CD14-positive monocyte (primary cell): ENCODE measurements around the gene DLEU7. TPM values are rescaled to one million over a fixed set of nuclear protein-coding genes. Genes with fewer than 3 reads are reported as not detected.
A peak's percentile ranks its signal among the peaks of the same experiment; 100 is the strongest.

ENCODE experiments used
- DNase-seq, 3 donors: peaks; one replicate each; pipeline ENCODE4 v3.0.0-alpha.2; 2011 to 2022
- H2AFZ ChIP-seq: 2 replicates; pipeline ENCODE4 v1.6.0; 2012; ENCODE audit warnings: mild to moderate bottlenecking, low read depth, low read length, inconsistent platforms; ENCODE audit not compliant: insufficient read depth, poor library complexity, severe bottlenecking
- H3K27ac ChIP-seq, 2 donors: 1 replicate in 1 of 2; 2 replicates in 1 of 2; pipeline ENCODE4 v1.5.1; 2012 to 2013; ENCODE audit warnings: low read length in 2 of 2, control low read depth in 1 of 2, inconsistent platforms in 1 of 2, low read depth in 1 of 2, mild to moderate bottlenecking in 1 of 2
- H3K27me3 ChIP-seq, 2 donors: one replicate each; pipeline versions ENCODE4 v1.6.0 to v1.6.1; 2011 to 2013; ENCODE audit warnings: low read length in 2 of 2; ENCODE audit not compliant: control insufficient read depth in 2 of 2, insufficient read depth in 2 of 2
- H3K36me3 ChIP-seq, 2 donors: replicated peaks in 1 of 2; 1 replicate in 1 of 2; 2 replicates in 1 of 2; pipeline versions ENCODE4 v1.5.1 to v1.6.1; 2012 to 2013; ENCODE audit warnings: low read length in 2 of 2, control low read depth in 1 of 2, inconsistent platforms in 1 of 2, mild to moderate bottlenecking in 1 of 2; ENCODE audit not compliant: insufficient read depth in 2 of 2, control insufficient read depth in 1 of 2
- H3K4me1 ChIP-seq, 2 donors: 1 replicate in 1 of 2; 2 replicates in 1 of 2; pipeline versions ENCODE4 v1.5.1 to v1.6.1; 2012 to 2013; ENCODE audit warnings: low read length in 2 of 2, control low read depth in 1 of 2, inconsistent platforms in 1 of 2, mild to moderate bottlenecking in 1 of 2, moderate library complexity in 1 of 2; ENCODE audit not compliant: insufficient read depth in 2 of 2, control insufficient read depth in 1 of 2
- H3K4me2 ChIP-seq: replicated peaks from 2 replicates; pipeline ENCODE3; 2012; ENCODE audit warnings: low read length, moderate library complexity, mild to moderate bottlenecking; ENCODE audit not compliant: poor library complexity, severe bottlenecking; ENCODE audit errors: extremely low read depth
- H3K4me3 ChIP-seq, 3 experiments: fragments of 200-600 bp in 1 of 3; sonication (generic) in 1 of 3; replicated peaks in 1 of 3; 1 replicate in 2 of 3; 2 replicates in 1 of 3; pipeline ENCODE4 v1.5.1; 2011 to 2013; ENCODE audit warnings: low read length in 3 of 3, mild to moderate bottlenecking in 3 of 3, control low read depth in 2 of 3, low read depth in 2 of 3, inconsistent platforms in 1 of 3, moderate library complexity in 1 of 3
- H3K79me2 ChIP-seq: 2 replicates; pipeline ENCODE4 v1.6.0; 2012; ENCODE audit warnings: mild to moderate bottlenecking, control low read depth, inconsistent platforms, low read length, moderate library complexity; ENCODE audit not compliant: insufficient read depth
- H3K9ac ChIP-seq: 2 replicates; pipeline ENCODE4 v1.6.0; 2017; ENCODE audit warnings: low read length, mild to moderate bottlenecking; ENCODE audit not compliant: insufficient read depth, poor library complexity, severe bottlenecking
- H3K9me3 ChIP-seq, 2 donors: replicated peaks in 1 of 2; 1 replicate in 1 of 2; 2 replicates in 1 of 2; pipeline versions ENCODE4 v1.5.1 to v1.6.1; 2012 to 2013; ENCODE audit warnings: low read length in 2 of 2, control low read depth in 1 of 2; ENCODE audit not compliant: control insufficient read depth in 1 of 2, insufficient read depth in 1 of 2
- H4K20me1 ChIP-seq: 2 replicates; pipeline ENCODE4 v1.6.0; 2012; ENCODE audit warnings: mild to moderate bottlenecking, low read length, control low read depth, moderate library complexity; ENCODE audit not compliant: insufficient read depth
- H3K27ac Mint-ChIP-seq, 7 donors: one replicate each; pipeline ENCODE4 v1.8.0; 2020; ENCODE audit warnings: mild to moderate bottlenecking in 7 of 7, mixed read lengths in 7 of 7, moderate library complexity in 6 of 7, inconsistent platforms in 2 of 7
- H3K27me3 Mint-ChIP-seq, 3 donors: one replicate each; pipeline ENCODE4 v1.8.0; 2021 to 2022; ENCODE audit warnings: low read depth in 3 of 3, mild to moderate bottlenecking in 3 of 3, mixed read lengths in 3 of 3, moderate library complexity in 3 of 3, inconsistent platforms in 1 of 3
- H3K36me3 Mint-ChIP-seq, 2 donors: one replicate each; pipeline ENCODE4 v1.8.0; 2020; ENCODE audit warnings: mixed read lengths in 2 of 2, inconsistent platforms in 1 of 2, mild to moderate bottlenecking in 1 of 2
- H3K4me1 Mint-ChIP-seq: one replicate; pipeline ENCODE4 v1.8.0; 2020; ENCODE audit warnings: mild to moderate bottlenecking, mixed read lengths
- H3K4me3 Mint-ChIP-seq, 2 donors: one replicate each; pipeline ENCODE4 v1.8.0; 2020; ENCODE audit warnings: mild to moderate bottlenecking in 2 of 2, mixed read lengths in 2 of 2, moderate library complexity in 1 of 2
- H3K9me3 Mint-ChIP-seq, 7 donors: one replicate each; pipeline ENCODE4 v1.8.0; 2020 to 2022; ENCODE audit warnings: mixed read lengths in 7 of 7, mild to moderate bottlenecking in 6 of 7, moderate library complexity in 6 of 7, inconsistent platforms in 2 of 7
- CTCF ChIP-seq: fragments of 200-600 bp; IDR thresholded peaks from one replicate; pipeline ENCODE4 v1.8.0; 2022; ENCODE audit warnings: antibody characterized with exemption, mild to moderate bottlenecking
- WGBS: methylation state at CpG from one replicate; pipeline ENCODE4 v1.1.5; 2013; ENCODE audit warnings: missing lambda C conversion rate; ENCODE audit not compliant: insufficient coverage; 5-methylcytosine and 5-hydroxymethylcytosine counted together
- intact Hi-C, 2 donors: fragments of 100-400 bp; cut with micrococcal nuclease; formaldehyde crosslinking; loops; one replicate each; pipeline versions ENCODE4 v1.15.0 to v1.15.1; 2023
- polyA plus RNA-seq, 3 donors: library from polyadenylated mRNA; depleted of rRNA in 1 of 3; unstranded in 2 of 3; stranded (reverse) in 1 of 3; fragments of 300-500 nt in 2 of 3; fragments of >200 nt in 1 of 3; fragmentation: Illumina TruSeq in 2 of 3; gene quantifications; 1 replicate in 2 of 3; 2 replicates in 1 of 3; pipeline ENCODE4 v1.2.3, GENCODE V29; 2012 to 2021

The DLEU7 gene
- polyA plus RNA-seq, 3 donors: 1.4 to 16.1 (median 13.0) TPM

GRCh38 chr13:50794226-50794625 lies 49.3 kb downstream of the DLEU7 start:
- WGBS: no CpG with 5 or more reads among the region's 1 CpG
- Histone ChIP-seq H3K27ac (peak overlapping the region in 1 of 2 donors; percentile 32), H2AFZ (no peak overlapping the region), H4K20me1 (no peaks in the 10 kb centered on the region), H3K9me3 (no peaks in the 10 kb centered on the region), H3K4me3 (no peak overlapping the region), H3K27me3 (no peaks in the 10 kb centered on the region), H3K9ac (no peak overlapping the region), H3K4me2 (no peak overlapping the region), H3K79me2 (no peaks in the 10 kb centered on the region), H3K4me1 (peaks cover 0 to 6% of the 10 kb centered on the region in 2 donors), H3K36me3 (no peaks in the 10 kb centered on the region)
- no peak overlapping the region for H3K4me3 Mint-ChIP-seq
- peaks cover 0 to 8% of the 10 kb centered on the region in 2 donors for H3K36me3 Mint-ChIP-seq
- H3K27me3 Mint-ChIP-seq: peaks cover 0 to 2% (median 0%) of the 10 kb centered on the region in 3 donors
- H3K4me1 Mint-ChIP-seq: peaks cover 13% of the 10 kb centered on the region
- TF ChIP-seq CTCF: no peak
- DNase-seq: peak; percentile 27 to 39 (median 33)
- intact Hi-C loops: loop anchor here in 1 of 2 donors (10.0 kb wide), 1 partner anchor 169 kb away; no protein-coding TSS in a partner anchor
- peaks cover 0 to 9% (median 0%) of the 10 kb centered on the region in 7 donors for H3K9me3 Mint-ChIP-seq
- H3K27ac Mint-ChIP-seq: peak overlapping the region in 5 of 7 donors; percentile 7 to 71 (median 38)

GRCh38 chr13:50793026-50793425 lies 50.5 kb downstream of the DLEU7 start:
- Histone ChIP-seq H2AFZ (no peak overlapping the region), H3K4me3 (no peak overlapping the region), H3K27me3 (no peaks in the 10 kb centered on the region), H3K4me1 (no peaks in the 10 kb centered on the region), H3K79me2 (no peaks in the 10 kb centered on the region), H3K9me3 (no peaks in the 10 kb centered on the region), H4K20me1 (no peaks in the 10 kb centered on the region), H3K27ac (no peak overlapping the region), H3K9ac (no peak overlapping the region), H3K4me2 (no peak overlapping the region), H3K36me3 (no peaks in the 10 kb centered on the region)
- no peak overlapping the region for H3K4me3 Mint-ChIP-seq
- H3K4me1 Mint-ChIP-seq: peaks cover 7% of the 10 kb centered on the region
- intact Hi-C loops: loop anchor here in 1 of 2 donors (10.0 kb wide), 1 partner anchor 168 kb away; no protein-coding TSS in a partner anchor
- H3K27me3 Mint-ChIP-seq: peaks cover 0 to 4% (median 4%) of the 10 kb centered on the region in 3 donors
- WGBS: no CpG with 5 or more reads among the region's 3 CpGs
- no peak for DNase-seq
- no peak for TF ChIP-seq CTCF
- peaks cover 0 to 9% (median 0%) of the 10 kb centered on the region in 7 donors for H3K9me3 Mint-ChIP-seq
- H3K36me3 Mint-ChIP-seq: peaks cover 0 to 8% of the 10 kb centered on the region in 2 donors
- no peak overlapping the region for H3K27ac Mint-ChIP-seq
